Neural progenitor cell (in vitro differentiated cells): ENCODE results near the gene SOBP. TPM values are rescaled to one million over a fixed set of nuclear protein-coding genes. Genes with fewer than 3 reads are reported as not detected.

Source experiments
- DNase-seq: peaks from one replicate; pipeline ENCODE4 v3.0.0-alpha.2; 2016; ENCODE audit warnings: low spot score
- H2AFZ ChIP-seq: fragments of 200-600 bp; sonication (generic); replicated peaks from 2 replicates; pipeline ENCODE4 v1.6.1; 2016; ENCODE audit warnings: antibody characterized with exemption
- H3F3A ChIP-seq: fragments of 200-600 bp; sonication (generic); 2 replicates; pipeline ENCODE4 v1.6.1; 2016; ENCODE audit warnings: antibody characterized with exemption, low read depth
- H3K27ac ChIP-seq: fragments of 200-600 bp; sonication (generic); 2 replicates; pipeline ENCODE4 v1.5.1; 2016; ENCODE audit warnings: mild to moderate bottlenecking
- H3K27me3 ChIP-seq: fragments of 200-600 bp; sonication (generic); 2 replicates; pipeline ENCODE4 v1.6.1; 2016; ENCODE audit warnings: mild to moderate bottlenecking, moderate library complexity
- H3K36me3 ChIP-seq: fragments of 200-600 bp; sonication (generic); 2 replicates; pipeline ENCODE4 v1.5.1; 2016
- H3K4me1 ChIP-seq: fragments of 200-600 bp; sonication (generic); 2 replicates; pipeline ENCODE4 v1.6.1; 2016; ENCODE audit warnings: mixed run types
- H3K4me2 ChIP-seq: fragments of 200-600 bp; sonication (generic); 2 replicates; pipeline ENCODE4 v1.6.1; 2016
- H3K4me3 ChIP-seq: fragments of 200-600 bp; sonication (generic); 2 replicates; pipeline ENCODE4 v1.5.1; 2016
- H3K79me2 ChIP-seq: fragments of 200-600 bp; sonication (generic); 2 replicates; pipeline ENCODE4 v1.6.1; 2016; ENCODE audit warnings: low read depth
- H3K9ac ChIP-seq: fragments of 200-600 bp; sonication (generic); 2 replicates; pipeline ENCODE4 v1.6.1; 2016
- H3K9me3 ChIP-seq: fragments of 200-600 bp; sonication (generic); 2 replicates; pipeline ENCODE4 v1.5.1; 2016; ENCODE audit warnings: low read depth
- H4K20me1 ChIP-seq: fragments of 200-600 bp; sonication (generic); 2 replicates; pipeline ENCODE4 v1.6.1; 2016; ENCODE audit warnings: low read depth
- H3K27ac Mint-ChIP-seq: 3 replicates; pipeline ENCODE4 v1.8.0; 2021; ENCODE audit warnings: mixed read lengths
- H3K27me3 Mint-ChIP-seq: 2 replicates; pipeline ENCODE4 v1.8.0; 2022; ENCODE audit warnings: low read depth, mild to moderate bottlenecking, inconsistent platforms, moderate library complexity, mixed read lengths; ENCODE audit not compliant: insufficient read depth
- H3K36me3 Mint-ChIP-seq: 3 replicates; pipeline ENCODE4 v1.8.0; 2021; ENCODE audit warnings: mixed read lengths
- H3K4me1 Mint-ChIP-seq: 3 replicates; pipeline ENCODE4 v1.8.0; 2021; ENCODE audit warnings: mixed read lengths
- H3K4me3 Mint-ChIP-seq: 3 replicates; pipeline ENCODE4 v1.8.0; 2021; ENCODE audit warnings: mild to moderate bottlenecking, moderate library complexity, mixed read lengths
- H3K9me3 Mint-ChIP-seq: 3 replicates; pipeline ENCODE4 v1.8.0; 2020; ENCODE audit warnings: mixed read lengths
- CTCF ChIP-seq: fragments of 200-600 bp; sonication (generic); IDR thresholded peaks from 2 replicates; pipeline ENCODE4 v1.5.1; 2017; ENCODE audit warnings: antibody characterized with exemption, mild to moderate bottlenecking
- EZH2 ChIP-seq: fragments of 200-600 bp; sonication (generic); IDR thresholded peaks from 2 replicates; pipeline ENCODE4 v1.6.1; 2017; ENCODE audit warnings: antibody characterized with exemption, mild to moderate bottlenecking, moderate library complexity
- EZH2phosphoT487 ChIP-seq: fragments of 200-600 bp; sonication (generic); IDR thresholded peaks from 2 replicates; pipeline ENCODE4 v1.6.1; 2017; ENCODE audit warnings: antibody characterized with exemption
- total RNA-seq: library from RNA; depleted of rRNA; stranded (reverse); fragments of >200 nt; gene quantifications from 2 replicates; pipeline ENCODE4 v1.2.3, GENCODE V29; 2015; ENCODE audit warnings: low replicate concordance

The SOBP gene
- total RNA-seq, 1 donor from 2014 or later, result 12.6 TPM

DNA sequence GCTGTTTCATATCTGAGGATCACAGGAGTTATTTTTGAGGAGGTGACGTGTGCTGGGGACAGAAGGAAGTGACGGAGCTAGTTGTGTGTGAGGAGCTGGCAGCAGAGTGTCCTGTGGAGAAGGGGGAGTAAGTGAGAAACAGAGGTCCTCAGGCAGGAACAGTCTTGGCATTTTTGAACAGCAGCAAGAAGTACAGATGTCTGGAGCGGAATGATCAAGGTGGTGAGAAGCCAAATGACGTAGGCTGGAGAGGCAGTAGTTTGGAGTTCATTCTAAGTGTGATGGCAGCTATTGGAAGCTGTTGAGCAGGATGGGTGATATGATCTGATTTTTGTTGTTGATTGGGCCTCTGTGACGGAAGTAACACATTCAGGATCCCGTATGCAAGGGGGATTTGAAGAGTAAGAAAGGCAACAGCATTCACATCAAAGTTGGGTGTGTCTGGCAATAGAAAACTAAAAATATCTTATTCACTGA lies 52.3 kb downstream of the SOBP start:
- Histone ChIP-seq H3K9me3 (no peaks in the 10 kb centered on the region), H3K79me2 (peaks cover 3% of the 10 kb centered on the region), H3K9ac (no peak overlapping the region), H3K4me2 (no peak overlapping the region), H3K4me3 (no peak overlapping the region), H3K27ac (no peak overlapping the region), H3K27me3 (no peaks in the 10 kb centered on the region), H3F3A (no peaks in the 10 kb centered on the region), H3K4me1 (peaks cover 38% of the 10 kb centered on the region), H4K20me1 (no peaks in the 10 kb centered on the region), H3K36me3 (no peaks in the 10 kb centered on the region), H2AFZ (no peak overlapping the region)
- TF ChIP-seq EZH2phosphoT487 (no peak), EZH2 (no peak), CTCF (no peak)
- Mint-ChIP-seq H3K27ac (no peak overlapping the region), H3K9me3 (no peaks in the 10 kb centered on the region), H3K4me3 (no peak overlapping the region), H3K27me3 (no peaks in the 10 kb centered on the region), H3K4me1 (peaks cover 28% of the 10 kb centered on the region), H3K36me3 (peaks cover 18% of the 10 kb centered on the region)
- DNase-seq, result no peak

- Histone ChIP-seq H3K27me3 (no peaks in the 10 kb centered on the region), H3K4me2 (no peak overlapping the region), H4K20me1 (no peaks in the 10 kb centered on the region), H2AFZ (no peak overlapping the region), H3K9ac (no peak overlapping the region), H3K4me1 (peaks cover 36% of the 10 kb centered on the region), H3K4me3 (no peak overlapping the region), H3K9me3 (no peaks in the 10 kb centered on the region), H3F3A (no peaks in the 10 kb centered on the region), H3K27ac (no peak overlapping the region), H3K79me2 (peaks cover 3% of the 10 kb centered on the region), H3K36me3 (no peaks in the 10 kb centered on the region)
- H3K27me3 Mint-ChIP-seq, result no peaks in the 10 kb centered on the region
- no peaks in the 10 kb centered on the region for H3K9me3 Mint-ChIP-seq
- H3K4me1 Mint-ChIP-seq, result peaks cover 32% of the 10 kb centered on the region
- no peak for DNase-seq
- peak overlapping the region; percentile 44 for H3K27ac Mint-ChIP-seq
- H3K4me3 Mint-ChIP-seq, result no peak overlapping the region
- TF ChIP-seq EZH2phosphoT487 (no peak), CTCF (no peak), EZH2 (no peak)
- peaks cover 23% of the 10 kb centered on the region for H3K36me3 Mint-ChIP-seq
These were observed 53.2 kb downstream of the SOBP start for GRCh38 chr6:107543088-107543487.

GRCh38 chr6:107543567-107543966 lies 53.6 kb downstream of the SOBP start:
- no peaks in the 10 kb centered on the region for H4K20me1 ChIP-seq
- H3K36me3 ChIP-seq, result no peaks in the 10 kb centered on the region
- H3K4me2 ChIP-seq, result no peak overlapping the region
- H2AFZ ChIP-seq, result no peak overlapping the region
- no peak overlapping the region for H3K27ac Mint-ChIP-seq
- no peaks in the 10 kb centered on the region for H3K9me3 Mint-ChIP-seq
- no peak for TF ChIP-seq EZH2phosphoT487
- no peak for TF ChIP-seq CTCF
- TF ChIP-seq EZH2, result no peak
- no peaks in the 10 kb centered on the region for H3K27me3 ChIP-seq
- H3K4me3 ChIP-seq, result no peak overlapping the region
- H3K27ac ChIP-seq, result no peak overlapping the region
- H3K4me3 Mint-ChIP-seq, result no peak overlapping the region
- H3K4me1 ChIP-seq, result peaks cover 31% of the 10 kb centered on the region
- H3K36me3 Mint-ChIP-seq, result peaks cover 23% of the 10 kb centered on the region
- no peaks in the 10 kb centered on the region for H3F3A ChIP-seq
- H3K79me2 ChIP-seq, result peaks cover 3% of the 10 kb centered on the region
- H3K9ac ChIP-seq, result no peak overlapping the region
- DNase-seq, result no peak
- no peaks in the 10 kb centered on the region for H3K27me3 Mint-ChIP-seq
- no peaks in the 10 kb centered on the region for H3K9me3 ChIP-seq
- peaks cover 30% of the 10 kb centered on the region for H3K4me1 Mint-ChIP-seq
